HEK293 (cell line): ENCODE measurements around the gene CDH5.

Experiments
- KLF17 ChIP-seq: fragments of 450-650 bp; formaldehyde crosslinking; IDR thresholded peaks from 2 replicates; pipeline ENCODE4 v1.5.1; 2016; ENCODE audit warnings: missing biosample characterization, missing genetic modification characterization
- PBX3 ChIP-seq: sonication (generic); formaldehyde crosslinking; IDR thresholded peaks from 2 replicates; pipeline ENCODE4 v1.8.1; 2022; ENCODE audit warnings: mild to moderate bottlenecking, moderate library complexity, missing genetic modification reagents
- REST ChIP-seq: fragments of 450-650 bp; formaldehyde crosslinking; IDR thresholded peaks from 2 replicates; pipeline ENCODE4 v1.5.1; 2016; ENCODE audit warnings: missing biosample characterization, missing genetic modification characterization
- ZNF133 ChIP-seq: fragments of 450-650 bp; formaldehyde crosslinking; IDR thresholded peaks from 2 replicates; pipeline ENCODE4 v1.5.1; 2016; ENCODE audit warnings: missing biosample characterization, missing genetic modification characterization
- ZNF274 ChIP-seq, 2 experiments: fragments of 200-500 bp in 1 of 2; fragments of 450-650 bp in 1 of 2; sonication (Bioruptor generic) in 1 of 2; formaldehyde crosslinking in 1 of 2; IDR thresholded peaks; 2 replicates each; pipeline versions ENCODE4 v1.5.1 to v1.6.1; 2014 to 2016; ENCODE audit warnings: borderline replicate concordance in 1 of 2, inconsistent platforms in 1 of 2, low read length in 1 of 2, missing biosample characterization in 1 of 2, missing genetic modification characterization in 1 of 2
- ZNF416 ChIP-seq: fragments of 450-650 bp; formaldehyde crosslinking; IDR thresholded peaks from 2 replicates; pipeline ENCODE4 v1.5.1; 2016; ENCODE audit warnings: missing biosample characterization, missing genetic modification characterization
- ZNF580 ChIP-seq: fragments of 450-650 bp; formaldehyde crosslinking; IDR thresholded peaks from 2 replicates; pipeline ENCODE4 v1.5.1; 2016; ENCODE audit warnings: missing biosample characterization, missing genetic modification characterization
- ZSCAN30 ChIP-seq: fragments of 450-650 bp; IDR thresholded peaks from 2 replicates; pipeline ENCODE4 v1.5.1; 2018; ENCODE audit warnings: missing biosample characterization, mild to moderate bottlenecking, missing genetic modification characterization, moderate library complexity
- TF ChIP-seq, protein P1 (sequence below): fragments of 450-650 bp; formaldehyde crosslinking; IDR thresholded peaks from 2 replicates; pipeline ENCODE4 v1.5.1; 2016; ENCODE audit warnings: missing biosample characterization, missing genetic modification characterization, borderline replicate concordance
- TF ChIP-seq, protein P2 (sequence below): fragments of 450-650 bp; formaldehyde crosslinking; IDR thresholded peaks from 2 replicates; pipeline ENCODE4 v1.5.1; 2016; ENCODE audit warnings: missing biosample characterization, missing genetic modification characterization

- no peak for TF ChIP-seq REST (tag by site-specific recombination)
- TF ChIP-seq, protein P1, sequence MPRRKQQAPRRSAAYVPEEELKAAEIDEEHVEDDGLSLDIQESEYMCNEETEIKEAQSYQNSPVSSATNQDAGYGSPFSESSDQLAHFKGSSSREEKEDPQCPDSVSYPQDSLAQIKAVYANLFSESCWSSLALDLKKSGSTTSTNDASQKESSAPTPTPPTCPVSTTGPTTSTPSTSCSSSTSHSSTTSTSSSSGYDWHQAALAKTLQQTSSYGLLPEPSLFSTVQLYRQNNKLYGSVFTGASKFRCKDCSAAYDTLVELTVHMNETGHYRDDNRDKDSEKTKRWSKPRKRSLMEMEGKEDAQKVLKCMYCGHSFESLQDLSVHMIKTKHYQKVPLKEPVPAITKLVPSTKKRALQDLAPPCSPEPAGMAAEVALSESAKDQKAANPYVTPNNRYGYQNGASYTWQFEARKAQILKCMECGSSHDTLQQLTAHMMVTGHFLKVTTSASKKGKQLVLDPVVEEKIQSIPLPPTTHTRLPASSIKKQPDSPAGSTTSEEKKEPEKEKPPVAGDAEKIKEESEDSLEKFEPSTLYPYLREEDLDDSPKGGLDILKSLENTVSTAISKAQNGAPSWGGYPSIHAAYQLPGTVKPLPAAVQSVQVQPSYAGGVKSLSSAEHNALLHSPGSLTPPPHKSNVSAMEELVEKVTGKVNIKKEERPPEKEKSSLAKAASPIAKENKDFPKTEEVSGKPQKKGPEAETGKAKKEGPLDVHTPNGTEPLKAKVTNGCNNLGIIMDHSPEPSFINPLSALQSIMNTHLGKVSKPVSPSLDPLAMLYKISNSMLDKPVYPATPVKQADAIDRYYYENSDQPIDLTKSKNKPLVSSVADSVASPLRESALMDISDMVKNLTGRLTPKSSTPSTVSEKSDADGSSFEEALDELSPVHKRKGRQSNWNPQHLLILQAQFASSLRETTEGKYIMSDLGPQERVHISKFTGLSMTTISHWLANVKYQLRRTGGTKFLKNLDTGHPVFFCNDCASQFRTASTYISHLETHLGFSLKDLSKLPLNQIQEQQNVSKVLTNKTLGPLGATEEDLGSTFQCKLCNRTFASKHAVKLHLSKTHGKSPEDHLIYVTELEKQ (tag by site-specific recombination), result no peak
- TF ChIP-seq, protein P2, sequence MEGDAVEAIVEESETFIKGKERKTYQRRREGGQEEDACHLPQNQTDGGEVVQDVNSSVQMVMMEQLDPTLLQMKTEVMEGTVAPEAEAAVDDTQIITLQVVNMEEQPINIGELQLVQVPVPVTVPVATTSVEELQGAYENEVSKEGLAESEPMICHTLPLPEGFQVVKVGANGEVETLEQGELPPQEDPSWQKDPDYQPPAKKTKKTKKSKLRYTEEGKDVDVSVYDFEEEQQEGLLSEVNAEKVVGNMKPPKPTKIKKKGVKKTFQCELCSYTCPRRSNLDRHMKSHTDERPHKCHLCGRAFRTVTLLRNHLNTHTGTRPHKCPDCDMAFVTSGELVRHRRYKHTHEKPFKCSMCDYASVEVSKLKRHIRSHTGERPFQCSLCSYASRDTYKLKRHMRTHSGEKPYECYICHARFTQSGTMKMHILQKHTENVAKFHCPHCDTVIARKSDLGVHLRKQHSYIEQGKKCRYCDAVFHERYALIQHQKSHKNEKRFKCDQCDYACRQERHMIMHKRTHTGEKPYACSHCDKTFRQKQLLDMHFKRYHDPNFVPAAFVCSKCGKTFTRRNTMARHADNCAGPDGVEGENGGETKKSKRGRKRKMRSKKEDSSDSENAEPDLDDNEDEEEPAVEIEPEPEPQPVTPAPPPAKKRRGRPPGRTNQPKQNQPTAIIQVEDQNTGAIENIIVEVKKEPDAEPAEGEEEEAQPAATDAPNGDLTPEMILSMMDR, result no peak
- no peak for TF ChIP-seq ZSCAN30 (tag by site-specific recombination)
- no peak for TF ChIP-seq ZNF133
- no peak for TF ChIP-seq PBX3 (CRISPR knock-in tag)
- no peak for TF ChIP-seq ZNF580 (tag by site-specific recombination)
- TF ChIP-seq KLF17 (tag by site-specific recombination), result no peak
- no peak for TF ChIP-seq ZNF416 (tag by site-specific recombination)
- no peak for TF ChIP-seq ZNF274 (IDR thresholded peaks at IDR 0.05; ENCODE audit: low read length)
- TF ChIP-seq ZNF274 (tag by site-specific recombination; IDR thresholded peaks at IDR 0.05; ENCODE audit: borderline replicate concordance), result no peak
Measured at GRCh38 chr16:66438536-66438935, 72.0 kb downstream of the CDH5 start.
